Measurements from ENCODE around the gene CIDEC. TPM values are rescaled to one million over a fixed set of nuclear protein-coding genes. Genes with fewer than 3 reads are reported as not detected.

The CIDEC gene
- total and polyA plus RNA-seq, 12 donors, result 0.27 to 25.3 (median 4.7) TPM; not detected in 1

DNA sequence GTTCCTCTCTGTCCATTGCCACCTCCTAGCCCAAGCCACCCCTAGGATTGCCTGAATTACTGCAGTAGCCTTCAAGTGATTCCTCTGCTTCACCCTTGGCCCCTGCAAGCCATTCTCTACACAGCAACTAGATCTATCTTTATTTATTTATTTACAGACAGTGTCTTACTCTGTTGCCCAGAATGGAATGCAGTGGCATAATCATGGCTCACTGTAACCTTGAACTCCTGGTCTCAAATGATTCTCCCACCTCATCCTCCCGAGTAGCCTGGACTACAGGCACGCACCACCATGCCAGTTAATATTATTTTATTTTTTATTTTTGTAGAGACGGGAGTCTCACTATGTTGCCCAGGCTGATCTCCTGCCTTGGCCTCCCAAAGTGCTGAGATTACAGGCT lies 8.5 kb upstream of the CIDEC start:
- peaks cover 0 to 13% (median 0%) of the 10 kb centered on the region in 9 donors for H3K36me3 ChIP-seq
- TF ChIP-seq, protein P1, sequence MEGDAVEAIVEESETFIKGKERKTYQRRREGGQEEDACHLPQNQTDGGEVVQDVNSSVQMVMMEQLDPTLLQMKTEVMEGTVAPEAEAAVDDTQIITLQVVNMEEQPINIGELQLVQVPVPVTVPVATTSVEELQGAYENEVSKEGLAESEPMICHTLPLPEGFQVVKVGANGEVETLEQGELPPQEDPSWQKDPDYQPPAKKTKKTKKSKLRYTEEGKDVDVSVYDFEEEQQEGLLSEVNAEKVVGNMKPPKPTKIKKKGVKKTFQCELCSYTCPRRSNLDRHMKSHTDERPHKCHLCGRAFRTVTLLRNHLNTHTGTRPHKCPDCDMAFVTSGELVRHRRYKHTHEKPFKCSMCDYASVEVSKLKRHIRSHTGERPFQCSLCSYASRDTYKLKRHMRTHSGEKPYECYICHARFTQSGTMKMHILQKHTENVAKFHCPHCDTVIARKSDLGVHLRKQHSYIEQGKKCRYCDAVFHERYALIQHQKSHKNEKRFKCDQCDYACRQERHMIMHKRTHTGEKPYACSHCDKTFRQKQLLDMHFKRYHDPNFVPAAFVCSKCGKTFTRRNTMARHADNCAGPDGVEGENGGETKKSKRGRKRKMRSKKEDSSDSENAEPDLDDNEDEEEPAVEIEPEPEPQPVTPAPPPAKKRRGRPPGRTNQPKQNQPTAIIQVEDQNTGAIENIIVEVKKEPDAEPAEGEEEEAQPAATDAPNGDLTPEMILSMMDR (IDR thresholded peaks at IDR 0.05), result no peak
- no peaks in the 10 kb centered on the region for H3K27me3 ChIP-seq
- no peak overlapping the region for H3K4me3 ChIP-seq
- H3K9me3 ChIP-seq, result no peaks in the 10 kb centered on the region
- no peak for ATAC-seq
- no peak for DNase-seq
- intact Hi-C loops (cut with DNase I), result no loop called here
- WGBS, 2 donors, result 80 to 84% methylated on average over 3 of the region's 3 CpGs
- H3K27ac ChIP-seq, result no peak overlapping the region
- peaks cover 3 to 24% (median 16%) of the 10 kb centered on the region in 9 donors for H3K4me1 ChIP-seq

DNA sequence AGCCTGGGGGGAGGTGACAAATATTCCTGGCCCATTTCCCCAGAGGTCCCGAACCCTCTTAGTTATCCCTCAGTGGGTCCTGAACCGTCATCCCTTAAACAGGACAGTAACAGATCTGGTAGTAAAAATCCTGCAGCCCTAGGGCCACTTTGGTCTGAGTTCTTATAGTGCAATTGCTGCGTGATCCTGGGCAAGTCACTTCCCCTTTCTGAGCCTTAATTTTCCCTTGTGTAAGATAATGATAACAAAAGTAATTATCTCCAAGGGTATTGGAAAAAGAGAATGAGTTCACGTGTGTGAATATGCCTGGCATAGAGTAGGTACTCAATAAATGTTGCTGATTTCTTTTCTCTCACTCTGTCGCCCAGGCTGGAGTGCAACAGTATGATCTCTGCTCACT lies 7.4 kb upstream of the CIDEC start:
- no peak for DNase-seq
- Histone ChIP-seq H3K27ac (no peak overlapping the region), H3K4me3 (no peak overlapping the region), H3K36me3 (peaks cover 0 to 3% (median 0%) of the 10 kb centered on the region in 9 donors), H3K9me3 (no peaks in the 10 kb centered on the region), H3K4me1 (peaks cover 3 to 21% (median 16%) of the 10 kb centered on the region in 9 donors), H3K27me3 (no peaks in the 10 kb centered on the region)
- ATAC-seq, result no peak
- intact Hi-C loops (cut with DNase I), result no loop called here
- 88% methylated on average over 5 of the region's 5 CpGs for WGBS, 2 donors
- TF ChIP-seq, protein P1 (IDR thresholded peaks at IDR 0.05), result no peak

DNA sequence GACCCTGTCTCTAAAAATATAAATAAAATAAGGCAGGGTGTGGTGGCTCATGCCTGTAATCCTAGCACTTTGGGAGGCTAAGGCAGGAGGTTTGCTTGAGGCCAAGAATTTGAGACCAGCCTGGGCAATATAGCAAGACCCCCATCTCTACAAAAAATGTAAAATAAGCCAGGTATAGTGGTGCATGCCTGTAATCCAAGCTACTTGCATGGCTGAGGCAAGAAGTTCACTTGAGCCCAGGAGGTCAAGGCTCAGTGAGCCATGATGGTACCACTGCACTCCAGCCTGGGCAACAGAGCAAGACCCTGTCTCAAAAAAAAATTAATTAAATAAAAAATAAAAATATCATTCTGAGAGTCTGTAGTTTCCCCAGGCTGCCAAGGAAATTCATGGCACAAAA lies 6.3 kb upstream of the CIDEC start:
- no peak overlapping the region for H3K27ac ChIP-seq
- no peak overlapping the region for H3K4me3 ChIP-seq
- intact Hi-C loops (cut with DNase I), result no loop called here
- H3K27me3 ChIP-seq, result no peaks in the 10 kb centered on the region
- H3K9me3 ChIP-seq, result no peaks in the 10 kb centered on the region
- H3K36me3 ChIP-seq, result no peaks in the 10 kb centered on the region
- ATAC-seq, result no peak
- TF ChIP-seq, protein P1 (IDR thresholded peaks at IDR 0.05), result no peak
- DNase-seq, result no peak
- peaks cover under 1 to 10% (median 8%) of the 10 kb centered on the region in 9 donors for H3K4me1 ChIP-seq

DNA sequence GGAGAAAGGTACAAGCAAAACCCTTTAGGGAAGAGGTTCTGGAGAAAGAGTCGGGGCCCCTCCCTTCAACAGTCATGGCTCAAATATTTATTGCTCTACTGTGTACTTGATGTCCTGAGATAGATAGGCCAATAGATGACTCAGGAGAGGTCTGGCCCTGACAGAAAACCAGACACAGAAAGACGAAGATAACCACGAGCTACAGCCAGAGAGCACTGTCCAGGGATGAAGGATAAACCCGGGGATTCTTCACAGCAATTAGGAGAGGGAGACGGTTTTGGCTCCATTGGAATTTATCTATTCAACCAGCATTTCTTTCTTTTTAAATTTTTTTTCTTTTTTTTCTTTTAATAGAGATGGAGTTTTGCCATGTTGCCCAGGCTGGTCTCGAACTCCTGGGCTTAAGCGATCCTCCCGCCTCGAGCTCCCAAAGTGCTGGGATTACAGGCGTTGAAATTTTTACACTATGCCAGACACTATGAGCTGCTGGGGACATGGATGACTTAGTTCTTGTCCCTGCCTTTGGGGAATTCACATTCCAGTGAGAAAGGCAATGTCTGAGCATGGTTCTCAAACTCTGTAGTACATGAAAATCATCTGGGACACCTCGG lies 4.6 kb upstream of the CIDEC start:
- no peak overlapping the region for H3K4me3 ChIP-seq
- no peak for DNase-seq
- H3K27me3 ChIP-seq, result no peaks in the 10 kb centered on the region
- ATAC-seq, result peak in 2 of 8 donors; percentile 30 to 44
- TF ChIP-seq, protein P1 (IDR thresholded peaks at IDR 0.05), result no peak
- H3K9me3 ChIP-seq, result no peaks in the 10 kb centered on the region
- intact Hi-C loops (cut with DNase I), result no loop called here
- 71 to 73% methylated on average over 11 of the region's 11 CpGs for WGBS, 2 donors
- H3K4me1 ChIP-seq, result peaks cover 0 to under 1% (median 0%) of the 10 kb centered on the region in 9 donors
- H3K27ac ChIP-seq, result no peak overlapping the region
- no peaks in the 10 kb centered on the region for H3K36me3 ChIP-seq
